VCaP (cell line): Measurements from ENCODE around the gene PSPN.

Experiments
- H3K27ac ChIP-seq: fragments of 450-650 bp; 2 replicates; pipeline ENCODE4 v1.5.1; 2017
- CTCF ChIP-seq: fragments of 450-650 bp; conservative IDR thresholded peaks from 2 replicates; pipeline ENCODE4 v1.5.1; 2017; ENCODE audit warnings: mild to moderate bottlenecking, moderate library complexity

PSPN gene

GRCh38 chr19:6383188-6383587 lies 7.5 kb upstream of the PSPN start:
- no peak overlapping the region for H3K27ac ChIP-seq
- TF ChIP-seq CTCF: no peak

GRCh38 chr19:6381030-6381750 lies 5.5 kb upstream of the PSPN start:
- no peak overlapping the region for H3K27ac ChIP-seq
- TF ChIP-seq CTCF: no peak

GRCh38 chr19:6379744-6380143 lies 4.0 kb upstream of the PSPN start:
- no peak overlapping the region for H3K27ac ChIP-seq
- no peak for TF ChIP-seq CTCF

- no peak overlapping the region for H3K27ac ChIP-seq
- no peak for TF ChIP-seq CTCF
Observed at GRCh38 chr19:6378486-6378885, 2.8 kb upstream of the PSPN start.

- no peak overlapping the region for H3K27ac ChIP-seq
- no peak for TF ChIP-seq CTCF
Observed at GRCh38 chr19:6378041-6378440, 2.3 kb upstream of the PSPN start.

GRCh38 chr19:6376512-6377190 lies 918 bp upstream of the PSPN start:
- TF ChIP-seq CTCF: no peak
- no peak overlapping the region for H3K27ac ChIP-seq

GRCh38 chr19:6374711-6375410 lies 872 bp downstream of the PSPN start:
- no peak overlapping the region for H3K27ac ChIP-seq
- no peak for TF ChIP-seq CTCF
